PC-3 (cell line): ENCODE measurements around the gene TNRC6B. TPM values are rescaled to one million over a fixed set of nuclear protein-coding genes. Genes with fewer than 3 reads are reported as not detected.
"Not testable (repeated sequence)": the region's sequence is repeated elsewhere in the genome, so short reads cannot be mapped to it uniquely, and the experiment has no call there.

ENCODE experiments used
- ATAC-seq: fragments of 200-7000 bp; cut with Tn5 transposase; 2 replicates; pipeline ENCODE4 v1.9.1; 2020; ENCODE audit warnings: mild to moderate bottlenecking, moderate library complexity
- BruUV-seq: library from RNA; stranded (reverse); fragments of 400-500 nt; replicated peaks from 2 replicates; lab custom pipeline; 2021; lab: Mats Ljungman, UMichigan
- CTCF ChIA-PET: fragments of 300-600 bp; sonication (Branson Sonifier 250); formaldehyde crosslinking; loops from one replicate; lab custom pipeline; 2022; ENCODE audit warnings: antibody characterized with exemption; lab: Charles Lee
- POLR2A ChIA-PET: fragments of 300-600 bp; sonication (Branson Sonifier 250); formaldehyde crosslinking; loops from one replicate; lab custom pipeline; 2022; ENCODE audit warnings: antibody characterized with exemption; ENCODE audit not compliant: unreplicated experiment; lab: Charles Lee
- DNase-seq: peaks from one replicate; pipeline ENCODE4 v3.0.0-alpha.2; 2015
- H2AFZ ChIP-seq: fragments of 300-600 bp; sonication (generic); 2 replicates; pipeline ENCODE4 v1.6.0; 2016; ENCODE audit warnings: antibody characterized with exemption, low read length
- H3F3A ChIP-seq: fragments of 300-600 bp; sonication (generic); one replicate; pipeline ENCODE4 v1.6.0; 2017; ENCODE audit warnings: antibody characterized with exemption, low read length, control low read depth, mild to moderate bottlenecking; ENCODE audit not compliant: unreplicated experiment
- H3K27ac ChIP-seq: fragments of 300-600 bp; sonication (generic); 2 replicates; pipeline ENCODE4 v1.5.1; 2016; ENCODE audit warnings: mild to moderate bottlenecking, low read length
- H3K27me3 ChIP-seq: fragments of 300-600 bp; sonication (generic); 2 replicates; pipeline ENCODE4 v1.6.1; 2016; ENCODE audit warnings: low read length, mixed read lengths
- H3K36me3 ChIP-seq: fragments of 300-600 bp; sonication (generic); 2 replicates; pipeline ENCODE4 v1.6.1; 2016; ENCODE audit warnings: low read depth, mixed run types, low read length, mixed read lengths
- H3K4me1 ChIP-seq: fragments of 300-600 bp; sonication (generic); 2 replicates; pipeline ENCODE4 v1.5.1; 2016; ENCODE audit warnings: low read length; ENCODE audit not compliant: insufficient read depth
- H3K4me2 ChIP-seq: fragments of 300-600 bp; sonication (generic); 2 replicates; pipeline ENCODE4 v1.6.0; 2016; ENCODE audit warnings: low read length
- H3K4me3 ChIP-seq: fragments of 300-600 bp; sonication (generic); 2 replicates; pipeline ENCODE4 v1.5.1; 2016; ENCODE audit warnings: mild to moderate bottlenecking, low read length, mixed read lengths
- H3K79me2 ChIP-seq: fragments of 300-600 bp; sonication (generic); 2 replicates; pipeline ENCODE4 v1.6.1; 2017; ENCODE audit warnings: low read length, mixed read lengths
- H3K9ac ChIP-seq: fragments of 300-600 bp; sonication (generic); 2 replicates; pipeline ENCODE4 v1.6.0; 2016; ENCODE audit warnings: mild to moderate bottlenecking, low read length
- H3K9me2 ChIP-seq: fragments of 300-600 bp; sonication (generic); replicated peaks from 2 replicates; pipeline ENCODE4 v1.6.1; 2016; ENCODE audit warnings: mixed run types, low read length, mixed read lengths
- H3K9me3 ChIP-seq: fragments of 300-600 bp; sonication (generic); 2 replicates; pipeline ENCODE4 v1.6.1; 2016; ENCODE audit warnings: low read length, mixed read lengths
- H4K20me1 ChIP-seq: fragments of 300-600 bp; sonication (generic); 2 replicates; pipeline ENCODE4 v1.6.1; 2016; ENCODE audit warnings: low read length, mixed read lengths
- EZH2 ChIP-seq: fragments of 300-600 bp; sonication (generic); IDR thresholded peaks from one replicate; pipeline ENCODE4 v1.6.1; 2017; ENCODE audit warnings: antibody characterized with exemption, mild to moderate bottlenecking, low read length; ENCODE audit not compliant: unreplicated experiment
- EZH2phosphoT487 ChIP-seq: fragments of 300-600 bp; sonication (generic); IDR thresholded peaks from 2 replicates; pipeline ENCODE4 v1.6.1; 2018; ENCODE audit warnings: mild to moderate bottlenecking, antibody characterized with exemption, low read length, borderline replicate concordance
- intact Hi-C: fragments of 100-400 bp; cut with micrococcal nuclease; formaldehyde crosslinking; loops from 2 replicates; pipeline ENCODE4 v1.9.0; 2023
- total RNA-seq: library from RNA; depleted of rRNA; stranded (reverse); fragments of >200 nt; gene quantifications from 2 replicates; pipeline ENCODE4 v1.2.3, GENCODE V29; 2014
- TF ChIP-seq, protein P1 (sequence below): fragments of 300-600 bp; sonication (generic); conservative IDR thresholded peaks from 2 replicates; pipeline ENCODE4 v1.5.1; 2017; ENCODE audit warnings: antibody characterized with exemption, low read depth, mild to moderate bottlenecking, low read length

Gene TNRC6B
- total RNA-seq, 1 experiment from 2014 or later: 21.3 TPM

DNA sequence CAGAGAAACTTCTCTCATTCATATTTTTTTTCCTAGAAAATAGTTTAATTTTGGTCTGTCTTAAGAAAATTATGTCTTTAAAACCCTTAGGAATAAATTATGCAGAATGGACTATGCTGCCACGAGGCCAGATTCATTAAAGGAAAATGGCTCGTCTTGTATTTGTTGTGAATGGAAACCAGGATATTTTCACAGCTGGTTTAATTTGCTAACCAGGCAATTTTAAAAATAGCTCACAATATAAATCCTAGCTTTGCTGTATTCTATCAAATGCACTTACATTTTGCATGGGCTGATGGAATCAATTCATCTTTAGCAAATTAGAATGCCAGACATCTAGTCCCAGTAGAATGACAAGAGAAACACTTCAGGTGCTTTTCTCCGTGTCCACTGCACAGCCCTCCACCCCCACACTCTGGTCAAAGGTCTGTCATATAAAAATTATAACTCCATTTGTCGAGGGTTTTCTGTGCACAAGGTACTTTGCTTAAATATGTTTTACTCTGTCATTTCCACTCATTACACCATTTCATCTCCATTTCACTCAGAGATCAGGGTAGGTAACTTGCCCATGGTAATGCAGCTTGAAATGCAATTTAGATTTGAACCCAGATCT, 20.3 kb upstream of the TNRC6B start:
- Histone ChIP-seq H3K4me3 (no peak overlapping the region), H3K79me2 (no peaks in the 10 kb centered on the region), H3K9me3 (no peaks in the 10 kb centered on the region), H3K27me3 (no peaks in the 10 kb centered on the region), H3K27ac (no peak overlapping the region), H3K4me2 (no peak overlapping the region), H3K9me2 (no peaks in the 10 kb centered on the region), H3K4me1 (peaks cover 14% of the 10 kb centered on the region), H2AFZ (no peak overlapping the region), H3F3A (no peaks in the 10 kb centered on the region), H3K9ac (no peak overlapping the region), H3K36me3 (no peaks in the 10 kb centered on the region), H4K20me1 (no peaks in the 10 kb centered on the region)
- no peak for ATAC-seq
- TSS peak; percentile 15 for BruUV-seq
- DNase-seq: no peak
- TF ChIP-seq EZH2 (no peak), EZH2phosphoT487 (no peak)
- TF ChIP-seq, protein P1, sequence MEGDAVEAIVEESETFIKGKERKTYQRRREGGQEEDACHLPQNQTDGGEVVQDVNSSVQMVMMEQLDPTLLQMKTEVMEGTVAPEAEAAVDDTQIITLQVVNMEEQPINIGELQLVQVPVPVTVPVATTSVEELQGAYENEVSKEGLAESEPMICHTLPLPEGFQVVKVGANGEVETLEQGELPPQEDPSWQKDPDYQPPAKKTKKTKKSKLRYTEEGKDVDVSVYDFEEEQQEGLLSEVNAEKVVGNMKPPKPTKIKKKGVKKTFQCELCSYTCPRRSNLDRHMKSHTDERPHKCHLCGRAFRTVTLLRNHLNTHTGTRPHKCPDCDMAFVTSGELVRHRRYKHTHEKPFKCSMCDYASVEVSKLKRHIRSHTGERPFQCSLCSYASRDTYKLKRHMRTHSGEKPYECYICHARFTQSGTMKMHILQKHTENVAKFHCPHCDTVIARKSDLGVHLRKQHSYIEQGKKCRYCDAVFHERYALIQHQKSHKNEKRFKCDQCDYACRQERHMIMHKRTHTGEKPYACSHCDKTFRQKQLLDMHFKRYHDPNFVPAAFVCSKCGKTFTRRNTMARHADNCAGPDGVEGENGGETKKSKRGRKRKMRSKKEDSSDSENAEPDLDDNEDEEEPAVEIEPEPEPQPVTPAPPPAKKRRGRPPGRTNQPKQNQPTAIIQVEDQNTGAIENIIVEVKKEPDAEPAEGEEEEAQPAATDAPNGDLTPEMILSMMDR: no peak
- intact Hi-C loops: no loop called here
- ChIA-PET POLR2A (no interaction called here), CTCF (no interaction called here)

DNA sequence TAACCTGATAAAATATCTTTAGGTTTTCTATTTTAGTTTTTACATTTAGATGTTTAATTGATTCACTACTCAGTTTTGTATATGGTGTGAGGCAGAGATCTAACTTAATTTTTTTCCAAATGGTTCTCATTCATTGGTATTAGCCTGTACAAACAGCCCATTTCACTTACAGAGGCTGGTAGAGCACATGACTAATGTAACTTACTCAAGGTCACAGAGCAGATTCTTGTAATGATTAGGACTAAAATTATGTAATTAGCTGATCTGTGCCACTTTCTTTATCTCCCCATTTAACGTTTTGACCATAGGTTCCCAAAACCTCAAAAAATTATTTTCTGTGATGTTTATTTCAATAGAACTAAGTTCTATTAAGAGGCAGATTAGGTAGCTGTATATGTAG, 16.5 kb upstream of the TNRC6B start:
- no peak overlapping the region for H3K27ac ChIP-seq
- no peaks in the 10 kb centered on the region for H3F3A ChIP-seq
- no peak overlapping the region for H2AFZ ChIP-seq
- TF ChIP-seq, protein P1: no peak
- TF ChIP-seq EZH2 (no peak), EZH2phosphoT487 (no peak)
- H3K79me2 ChIP-seq: no peaks in the 10 kb centered on the region
- no peaks in the 10 kb centered on the region for H3K9me3 ChIP-seq
- no peaks in the 10 kb centered on the region for H3K9me2 ChIP-seq
- no peak overlapping the region for H3K9ac ChIP-seq
- H3K4me3 ChIP-seq: no peak overlapping the region
- ChIA-PET POLR2A (no interaction called here), CTCF (no interaction called here)
- H3K27me3 ChIP-seq: no peaks in the 10 kb centered on the region
- no peak overlapping the region for H3K4me2 ChIP-seq
- no peaks in the 10 kb centered on the region for H3K36me3 ChIP-seq
- no peak for DNase-seq
- H3K4me1 ChIP-seq: peaks cover 7% of the 10 kb centered on the region
- no TSS peak for BruUV-seq
- no peak for ATAC-seq
- intact Hi-C loops: no loop called here
- no peaks in the 10 kb centered on the region for H4K20me1 ChIP-seq

DNA sequence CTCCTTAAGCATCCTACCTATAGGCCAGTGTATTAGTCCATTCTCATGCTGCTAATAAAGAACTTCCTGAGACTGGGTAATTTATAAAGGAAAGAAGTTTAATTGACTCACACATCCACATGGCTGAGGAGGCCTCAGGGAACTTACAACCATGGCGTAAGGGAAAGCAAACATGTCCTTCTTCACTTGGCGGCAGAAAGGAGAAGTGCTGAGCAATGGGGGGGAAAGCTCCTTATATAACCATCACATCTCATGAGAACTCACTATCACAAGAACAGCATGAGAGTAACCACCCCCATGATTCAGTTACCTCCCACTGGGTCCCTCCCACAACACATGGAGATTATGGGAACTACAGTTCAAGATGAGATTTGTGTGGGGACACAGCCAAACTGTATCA, 12.2 kb upstream of the TNRC6B start:
- H3K4me1 ChIP-seq, H2AFZ ChIP-seq, H3K4me3 ChIP-seq, H3K9me2 ChIP-seq, H3K9me3 ChIP-seq, H3K79me2 ChIP-seq, H3F3A ChIP-seq, H3K36me3 ChIP-seq, H3K27me3 ChIP-seq, DNase-seq, CTCF ChIA-PET, intact Hi-C loops, H3K4me2 ChIP-seq, POLR2A ChIA-PET, H3K9ac ChIP-seq, BruUV-seq, H4K20me1 ChIP-seq, H3K27ac ChIP-seq, ATAC-seq: not testable (repeated sequence)
